SK-N-SH (cell line): ENCODE data around the gene OPHN1. TPM values are rescaled to one million over a fixed set of nuclear protein-coding genes. Genes with fewer than 3 reads are reported as not detected.

Experiments used
- CTCF ChIA-PET: fragments of 300-600, 350-600 bp; formaldehyde crosslinking; extraction: SDS; loops from one replicate; lab custom pipeline; 2021; lab: Yijun Ruan, JAX
- POLR2A ChIA-PET: fragments of 350-600 bp; sonication (Branson Sonifier 250); formaldehyde crosslinking; extraction: SDS; loops from one replicate; lab custom pipeline; 2020; ENCODE audit warnings: antibody characterized with exemption, inconsistent platforms; lab: Yijun Ruan, JAX
- DNase-seq: peaks from one replicate; pipeline ENCODE4 v3.0.0; 2012
- H2AFZ ChIP-seq: fragments of 200-600 bp; sonication (generic); 2 replicates; pipeline ENCODE4 v1.8.1; 2016; ENCODE audit warnings: antibody characterized with exemption, mild to moderate bottlenecking, low read depth
- H3F3A ChIP-seq: fragments of 200-600 bp; sonication (generic); replicated peaks from 2 replicates; pipeline ENCODE3; 2016; ENCODE audit warnings: antibody characterized with exemption, mild to moderate bottlenecking; ENCODE audit not compliant: insufficient read depth
- H3K27ac ChIP-seq, 2 experiments: fragments of 200-500 bp in 1 of 2; fragments of 200-600 bp in 1 of 2; sonication (Bioruptor generic) in 1 of 2; sonication (generic), shearing (Covaris generic) in 1 of 2; 2 replicates each; pipeline versions ENCODE4 v1.5.1 to v1.6.1; 2014 to 2016; ENCODE audit warnings: low read depth in 2 of 2, inconsistent platforms in 1 of 2, low read length in 1 of 2, mild to moderate bottlenecking in 1 of 2, mixed read lengths in 1 of 2
- H3K27me3 ChIP-seq: fragments of 200-600 bp; sonication (generic), shearing (Covaris generic); 2 replicates; pipeline ENCODE4 v1.6.1; 2016; ENCODE audit warnings: mixed run types; ENCODE audit not compliant: insufficient read depth
- H3K36me3 ChIP-seq, 2 experiments: fragments of 200-500 bp in 1 of 2; fragments of 200-600 bp in 1 of 2; sonication (Bioruptor generic) in 1 of 2; sonication (generic) in 1 of 2; replicated peaks in 1 of 2; 2 replicates each; pipeline versions ENCODE3 to v1.5.1; 2014 to 2016; ENCODE audit warnings: low read length in 1 of 2, mild to moderate bottlenecking in 1 of 2; ENCODE audit not compliant: insufficient read depth in 2 of 2, control insufficient read depth in 1 of 2
- H3K4me1 ChIP-seq, 2 experiments: fragments of 200-500 bp in 1 of 2; fragments of 200-600 bp in 1 of 2; sonication (Bioruptor generic) in 1 of 2; sonication (generic), shearing (Covaris generic) in 1 of 2; 2 replicates each; pipeline versions ENCODE4 v1.5.1 to v1.6.1; 2014 to 2016; ENCODE audit warnings: low read depth in 1 of 2, low read length in 1 of 2, mixed run types in 1 of 2; ENCODE audit not compliant: insufficient read depth in 2 of 2, control insufficient read depth in 1 of 2
- H3K4me2 ChIP-seq: fragments of 200-600 bp; sonication (generic), shearing (Covaris generic); 2 replicates; pipeline ENCODE4 v1.6.1; 2017; ENCODE audit warnings: mixed run types
- H3K4me3 ChIP-seq, 2 experiments: fragments of 200-500 bp in 1 of 2; fragments of 200-600 bp in 1 of 2; sonication (Bioruptor generic) in 1 of 2; sonication (generic), shearing (Covaris generic) in 1 of 2; 2 replicates each; pipeline versions ENCODE4 v1.5.1 to v1.8.1; 2014 to 2016; ENCODE audit warnings: low read depth in 2 of 2, inconsistent platforms in 1 of 2, low read length in 1 of 2, mild to moderate bottlenecking in 1 of 2, mixed read lengths in 1 of 2, moderate library complexity in 1 of 2
- H3K79me2 ChIP-seq: fragments of 200-600 bp; sonication (generic); 2 replicates; pipeline ENCODE4 v1.8.1; 2017; ENCODE audit warnings: mild to moderate bottlenecking; ENCODE audit not compliant: insufficient read depth
- H3K9ac ChIP-seq: fragments of 200-600 bp; sonication (generic); 2 replicates; pipeline ENCODE4 v1.6.1; 2017; ENCODE audit warnings: mixed run types
- H3K9me2 ChIP-seq: fragments of 200-600 bp; sonication (generic); 2 replicates; pipeline ENCODE4 v1.6.1; 2017; ENCODE audit warnings: mixed run types
- H3K9me3 ChIP-seq: fragments of 200-600 bp; sonication (generic); 2 replicates; pipeline ENCODE4 v1.6.1; 2017; ENCODE audit warnings: mixed run types, mild to moderate bottlenecking, moderate library complexity
- H4K20me1 ChIP-seq: fragments of 200-600 bp; sonication (generic); 2 replicates; pipeline ENCODE4 v1.6.1; 2017; ENCODE audit warnings: mild to moderate bottlenecking, mixed run types; ENCODE audit not compliant: insufficient read depth
- FOXJ3 ChIP-seq: sonication (generic); formaldehyde crosslinking; IDR thresholded peaks from 2 replicates; pipeline ENCODE4 v1.5.1; 2020; ENCODE audit warnings: mild to moderate bottlenecking, missing genetic modification reagents
- JUND ChIP-seq: IDR thresholded peaks from 2 replicates; pipeline ENCODE4 v1.4.0; 2012
- MAX ChIP-seq: IDR thresholded peaks from 2 replicates; pipeline ENCODE4 v1.4.0; 2012; ENCODE audit warnings: low read depth
- PBX3 ChIP-seq: IDR thresholded peaks from 2 replicates; pipeline ENCODE4; 2012
- POLR2AphosphoS5 ChIP-seq: IDR thresholded peaks from 2 replicates; pipeline ENCODE4 v1.6.1; 2012; ENCODE audit warnings: low read depth, low read length
- REST ChIP-seq: IDR thresholded peaks from 2 replicates; pipeline ENCODE4 v1.6.1; 2012; ENCODE audit warnings: mild to moderate bottlenecking, low read depth, low read length, moderate library complexity
- RFX5 ChIP-seq: IDR thresholded peaks from 2 replicates; pipeline ENCODE4 v1.6.1; 2012; ENCODE audit warnings: mild to moderate bottlenecking, improper control_type of control experiment, low read length
- TAF1 ChIP-seq: IDR thresholded peaks from 2 replicates; pipeline ENCODE4 v1.6.1; 2012; ENCODE audit warnings: low read depth, mild to moderate bottlenecking, low read length, moderate library complexity, borderline replicate concordance
- TEAD4 ChIP-seq: IDR thresholded peaks from 2 replicates; pipeline ENCODE4 v1.4.0; 2012; ENCODE audit warnings: mild to moderate bottlenecking, borderline replicate concordance; ENCODE audit not compliant: insufficient read depth
- USF2 ChIP-seq: fragments of 150-350 bp; IDR thresholded peaks from 2 replicates; pipeline ENCODE4 v1.6.1; 2017; ENCODE audit warnings: antibody characterized with exemption, low read length, low read depth, borderline replicate concordance
- WGBS: methylation state at CpG from one replicate; pipeline ENCODE4 v1.1.6; 2017; ENCODE audit warnings: low lambda C conversion rate; 5-methylcytosine and 5-hydroxymethylcytosine counted together
- polyA plus RNA-seq, 3 experiments: library from polyadenylated mRNA; depleted of rRNA; stranded (reverse); fragments of >200 nt; gene quantifications; 2 replicates each; pipeline ENCODE4 v1.2.3, GENCODE V29; 2012

Gene OPHN1
- polyA plus RNA-seq, 1 of the 3 experiments (the other 2 are of a cell fraction): 1.7 TPM

- TF ChIP-seq MAX: no peak
These were observed 372.6 kb downstream of the OPHN1 start for GRCh38 chrX:68060506-68061205.

GRCh38 chrX:68059469-68059868, 373.8 kb downstream of the OPHN1 start:
- no peak overlapping the region for H3K9ac ChIP-seq
- no peaks in the 10 kb centered on the region for H3K27me3 ChIP-seq
- no peaks in the 10 kb centered on the region for H3K9me2 ChIP-seq
- H2AFZ ChIP-seq: no peak overlapping the region
- ChIA-PET CTCF (no interaction called here), POLR2A (no interaction called here)
- H3K9me3 ChIP-seq: no peaks in the 10 kb centered on the region
- no peak for DNase-seq
- no peak overlapping the region for H3K4me2 ChIP-seq
- no peaks in the 10 kb centered on the region for H4K20me1 ChIP-seq
- 46% methylated on average over 1 of the region's 1 CpG for WGBS
- no peak overlapping the region for H3K27ac ChIP-seq
- H3K4me3 ChIP-seq: no peak overlapping the region
- peaks cover 0 to 4% of the 10 kb centered on the region in 2 experiments; a peak in 1 of 4 replicates for H3K4me1 ChIP-seq
- TF ChIP-seq MAX: no peak
- TF ChIP-seq JUND: no peak
- no peak for TF ChIP-seq RFX5
- TF ChIP-seq TEAD4: no peak
- TF ChIP-seq POLR2AphosphoS5: no peak
- no peak for TF ChIP-seq FOXJ3
- TF ChIP-seq REST: no peak
- TF ChIP-seq PBX3: no peak
- TF ChIP-seq USF2: no peak
- no peak for TF ChIP-seq TAF1
- no peaks in the 10 kb centered on the region for H3K79me2 ChIP-seq
- H3F3A ChIP-seq: no peaks in the 10 kb centered on the region
- H3K36me3 ChIP-seq: no peaks in the 10 kb centered on the region

More at GRCh38 chrX:68060506-68061205, 372.6 kb downstream of the OPHN1 start:
- POLR2A ChIA-PET: no interaction called here
- no peak overlapping the region for H2AFZ ChIP-seq
- no peak overlapping the region for H3K4me2 ChIP-seq
- H3K36me3 ChIP-seq: no peaks in the 10 kb centered on the region
- WGBS: 41% methylated on average over 2 of the region's 2 CpGs
- CTCF ChIA-PET: no interaction called here
- DNase-seq: no peak
- H3K27me3 ChIP-seq: no peaks in the 10 kb centered on the region
- no peaks in the 10 kb centered on the region for H3K79me2 ChIP-seq
- H3K4me1 ChIP-seq: peaks cover 0 to 4% of the 10 kb centered on the region in 2 experiments; a peak in 1 of 4 replicates
- H3K4me3 ChIP-seq: no peak overlapping the region
- no peak overlapping the region for H3K9ac ChIP-seq
- H3K9me3 ChIP-seq: no peaks in the 10 kb centered on the region
- H3K9me2 ChIP-seq: no peaks in the 10 kb centered on the region
- no peaks in the 10 kb centered on the region for H4K20me1 ChIP-seq
- peak overlapping the region in 1 of 2 experiments; percentile 28; a peak in 1 of 4 replicates for H3K27ac ChIP-seq
- no peaks in the 10 kb centered on the region for H3F3A ChIP-seq
